GM21825 (cell line): ENCODE results near the gene NUP210L.
"Not testable (repeated sequence)": the region's sequence is repeated elsewhere in the genome, so short reads cannot be mapped to it uniquely, and the experiment has no call there.

Experiments used
- ATAC-seq: cut with Tn5 transposase; IDR thresholded peaks from one replicate; pipeline ENCODE4 v1.9.1; 2021; ENCODE audit warnings: mild to moderate bottlenecking, moderate library complexity; ENCODE audit not compliant: unreplicated experiment

The NUP210L gene

DNA sequence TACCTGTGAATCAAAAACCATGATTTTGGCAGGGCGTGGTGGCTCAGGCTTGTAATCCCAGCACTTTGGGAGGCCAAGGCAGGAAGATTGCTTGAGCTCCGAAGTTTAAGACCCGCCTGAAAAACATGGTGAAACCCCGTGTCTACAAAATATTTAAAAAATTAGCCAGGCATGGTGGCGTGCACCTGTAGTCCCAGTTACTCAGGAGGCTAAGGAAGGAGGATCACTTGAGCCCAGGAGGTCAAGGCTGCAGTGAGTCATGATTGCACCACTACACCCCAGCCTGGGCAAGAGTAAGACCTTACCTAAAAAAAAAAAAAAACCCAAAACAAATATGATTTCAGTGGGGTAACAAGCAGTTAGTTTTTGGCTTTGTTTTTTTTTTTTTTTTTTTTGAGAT is 54.7 kb downstream of the NUP210L start:
- ATAC-seq, result not testable (repeated sequence)

DNA sequence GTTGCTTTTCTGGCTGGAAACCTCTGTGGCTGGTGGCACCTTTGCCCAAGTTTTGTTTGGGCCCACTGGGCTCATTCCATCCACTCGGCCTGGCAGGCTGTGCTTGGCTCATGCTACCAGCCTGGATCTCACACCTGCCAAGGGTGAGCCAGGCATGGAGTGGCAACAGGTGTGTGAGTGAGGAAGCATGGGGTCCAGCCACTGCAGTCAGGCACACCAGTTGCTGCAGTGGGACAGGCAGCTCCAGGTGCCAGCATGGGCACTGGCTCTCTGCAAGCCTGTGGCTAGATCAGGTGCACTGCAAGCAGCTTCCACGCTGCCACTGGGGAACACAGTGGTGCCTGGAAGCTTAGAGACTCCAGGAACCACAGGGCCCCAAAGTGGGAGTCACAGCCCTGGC is 57.0 kb downstream of the NUP210L start:
- no peak for ATAC-seq

DNA sequence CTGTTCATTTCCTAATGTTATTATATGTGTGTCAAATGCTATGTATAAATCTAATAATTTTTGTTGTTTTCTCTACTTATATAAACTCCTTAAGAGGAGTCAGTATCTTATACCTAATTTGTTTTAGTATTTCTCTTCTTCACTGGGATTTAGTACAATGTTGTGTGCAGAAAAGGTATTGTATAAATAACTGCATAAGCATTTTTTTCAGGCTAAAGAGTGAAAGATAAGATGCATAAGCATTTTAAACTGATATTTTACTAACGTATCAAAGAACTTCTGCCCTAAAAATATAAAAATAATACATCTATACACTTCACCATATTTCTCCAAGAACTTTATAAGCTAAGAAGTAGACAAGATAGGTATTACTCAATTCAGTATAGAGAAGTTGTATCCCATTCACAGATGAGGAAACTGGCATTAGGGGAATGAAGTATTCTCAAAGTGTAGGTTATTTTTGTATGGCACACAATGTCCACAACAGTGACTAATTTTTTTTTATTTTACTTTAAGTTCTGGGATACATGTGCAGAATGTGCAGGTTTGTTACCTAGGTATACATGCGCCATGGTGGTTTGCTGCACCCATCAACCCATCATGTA is 59.3 kb downstream of the NUP210L start:
- ATAC-seq, result no peak

DNA sequence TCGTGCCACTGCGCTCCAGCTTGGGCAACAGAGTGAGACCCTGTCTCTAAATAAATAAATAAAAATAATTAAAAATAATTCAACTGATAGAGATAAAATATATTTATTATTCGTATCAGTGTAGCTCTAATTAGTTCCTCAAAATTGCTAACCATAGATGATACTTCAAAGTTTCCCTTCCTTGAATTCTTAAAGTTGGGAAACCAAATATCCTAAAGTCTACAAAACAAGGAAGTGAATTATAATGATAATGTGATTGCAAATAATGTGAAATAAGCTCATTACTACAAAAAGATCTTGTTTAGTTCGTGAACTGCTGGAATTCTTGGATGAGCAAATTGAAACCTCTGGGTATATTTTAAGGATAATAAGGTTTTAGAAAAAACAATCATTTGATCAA is 60.5 kb downstream of the NUP210L start:
- no peak for ATAC-seq

DNA sequence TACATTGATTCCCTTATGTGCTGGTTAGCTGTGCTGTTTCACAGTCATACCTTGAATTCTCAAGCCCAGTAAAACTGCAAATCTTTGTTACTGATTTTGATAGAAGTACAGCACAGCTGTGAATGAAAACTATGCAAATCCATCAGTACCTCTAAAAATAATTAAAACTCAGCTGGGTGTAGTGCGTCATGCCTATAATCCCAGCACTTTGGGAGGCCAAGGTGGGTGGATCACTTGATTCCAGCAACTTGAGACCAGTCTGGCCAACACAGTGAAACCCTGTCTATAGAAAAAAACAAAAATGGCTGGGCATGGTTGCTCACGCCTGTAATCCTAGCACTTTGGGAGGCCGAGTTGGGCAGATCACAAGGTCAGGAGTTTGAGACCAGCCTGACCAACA is 61.2 kb downstream of the NUP210L start:
- ATAC-seq, result no peak

DNA sequence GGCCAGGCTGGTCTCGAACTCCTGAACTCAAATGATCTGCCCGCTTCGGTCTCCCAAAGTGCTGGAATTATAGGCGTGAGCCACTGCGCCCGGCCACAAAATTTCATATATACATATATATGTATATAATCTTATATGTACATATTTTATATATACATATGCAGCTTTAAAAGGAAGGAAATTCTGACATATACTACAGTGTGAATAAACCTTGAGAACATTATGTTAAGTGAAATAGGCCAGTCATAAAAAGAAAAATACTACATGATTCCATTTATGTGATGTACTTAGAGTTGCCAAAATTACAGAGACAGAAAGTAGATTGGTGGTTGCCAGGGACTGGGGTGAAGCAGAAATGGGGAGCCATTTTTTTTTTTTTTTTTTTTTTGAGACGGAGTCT is 63.2 kb downstream of the NUP210L start:
- ATAC-seq, result no peak

DNA sequence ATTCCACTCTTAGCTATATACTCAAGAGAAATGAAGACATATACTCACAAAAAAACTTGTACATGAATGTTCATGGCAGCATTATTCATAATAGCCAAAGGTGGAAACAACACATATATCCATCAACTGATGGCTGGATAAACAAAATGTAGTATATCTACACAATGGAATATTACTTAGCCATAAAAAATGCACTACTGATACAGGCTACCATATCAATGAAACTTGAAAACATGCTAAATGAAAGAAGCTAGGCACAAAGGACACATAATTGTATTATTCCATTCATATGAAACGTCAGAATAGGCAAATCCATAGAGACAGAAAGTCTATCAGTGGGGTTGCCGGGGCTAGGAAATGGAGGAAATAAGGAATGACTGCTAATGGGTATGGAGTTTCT is 67.3 kb downstream of the NUP210L start:
- no peak for ATAC-seq

DNA sequence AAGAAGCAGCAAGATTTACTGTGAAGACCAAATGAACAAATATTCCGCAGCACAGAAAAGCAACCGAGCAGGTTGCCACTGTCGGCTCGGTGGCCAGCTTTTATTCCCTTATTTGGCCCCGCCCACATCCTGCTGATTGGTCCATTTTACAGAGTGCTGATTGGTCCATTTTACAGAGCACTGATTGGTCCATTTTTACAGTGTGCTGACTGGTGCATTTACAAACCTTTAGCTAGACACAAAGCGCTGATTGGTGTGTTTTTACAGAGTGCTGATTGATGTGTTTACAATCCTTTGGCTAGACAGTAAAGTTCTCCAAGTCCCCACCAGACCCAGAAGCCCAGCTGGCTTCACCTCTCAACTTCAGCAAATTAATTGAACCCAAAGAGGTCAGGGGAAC is 71.8 kb downstream of the NUP210L start:
- ATAC-seq, result not testable (repeated sequence)

DNA sequence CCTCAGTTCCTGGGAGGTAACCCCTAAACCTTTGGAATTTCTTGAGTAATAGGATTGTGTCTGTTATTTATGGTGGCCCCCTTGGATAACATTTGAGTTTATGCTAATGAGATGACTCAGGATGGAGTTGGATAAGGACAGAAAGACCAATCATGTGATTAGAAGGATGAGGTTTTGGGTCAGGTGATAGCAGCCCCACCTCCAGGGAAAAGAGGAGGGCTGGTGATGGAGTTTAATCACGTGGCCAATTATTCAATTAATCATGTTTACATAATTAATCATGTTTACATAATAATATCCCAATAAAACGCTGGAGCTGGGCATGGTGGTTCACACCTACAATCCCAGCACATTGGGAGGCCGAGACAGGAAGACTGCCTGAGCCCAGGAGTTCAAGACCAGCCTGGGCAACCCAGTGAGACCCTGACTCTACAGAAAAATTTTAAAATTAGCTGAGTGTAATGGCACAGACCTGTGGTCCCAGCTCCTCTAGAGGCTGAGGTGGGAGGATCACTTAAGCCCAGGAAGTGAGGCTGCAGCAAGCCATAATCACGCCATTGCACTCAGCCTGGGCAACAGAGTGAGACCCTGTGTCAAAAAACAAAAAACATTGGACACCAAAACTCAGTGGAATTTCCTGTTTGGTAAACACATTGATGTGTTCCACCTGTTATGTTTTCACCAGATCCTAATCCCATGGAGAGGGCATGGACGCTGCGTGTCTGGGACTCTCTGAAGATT is 73.3 kb downstream of the NUP210L start:
- ATAC-seq, result no peak

DNA sequence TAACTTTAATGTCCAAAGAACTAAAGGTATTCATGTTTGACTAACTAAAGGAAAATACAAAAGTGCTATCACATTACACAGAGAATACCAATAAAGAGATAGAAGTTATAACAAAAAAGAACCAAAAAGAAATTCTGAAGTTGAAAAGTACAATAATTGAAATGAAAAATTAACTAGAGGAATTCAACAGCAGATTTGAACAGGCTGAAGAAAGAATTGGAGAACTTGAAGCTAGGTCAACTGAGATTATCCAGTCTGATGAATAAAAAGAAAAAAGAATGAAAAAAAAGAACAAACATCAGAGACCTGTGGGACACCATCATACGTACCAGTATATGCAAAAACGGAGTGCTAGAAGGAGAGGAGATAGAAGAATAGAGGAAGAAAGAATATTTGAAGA is 78.5 kb downstream of the NUP210L start:
- no peak for ATAC-seq

DNA sequence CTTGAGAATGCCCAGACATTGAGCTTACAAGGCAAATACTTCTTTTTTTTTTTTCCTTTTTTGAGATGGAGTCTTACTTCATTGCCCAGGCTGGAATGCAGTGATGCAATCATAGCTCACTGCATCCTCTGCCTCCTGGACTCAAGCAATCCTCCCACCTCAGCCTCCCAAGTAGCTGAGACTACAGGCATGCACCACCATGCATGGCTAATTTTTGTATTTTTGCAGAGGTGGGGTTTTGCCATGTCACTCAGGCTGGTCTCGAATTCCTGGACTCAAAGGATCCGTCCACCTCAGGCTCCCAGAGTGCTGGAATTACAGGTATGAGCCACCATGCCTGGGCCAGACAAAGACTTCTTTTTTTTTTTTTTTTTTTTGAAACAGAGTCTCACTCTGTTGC is 79.1 kb downstream of the NUP210L start:
- no peak for ATAC-seq

DNA sequence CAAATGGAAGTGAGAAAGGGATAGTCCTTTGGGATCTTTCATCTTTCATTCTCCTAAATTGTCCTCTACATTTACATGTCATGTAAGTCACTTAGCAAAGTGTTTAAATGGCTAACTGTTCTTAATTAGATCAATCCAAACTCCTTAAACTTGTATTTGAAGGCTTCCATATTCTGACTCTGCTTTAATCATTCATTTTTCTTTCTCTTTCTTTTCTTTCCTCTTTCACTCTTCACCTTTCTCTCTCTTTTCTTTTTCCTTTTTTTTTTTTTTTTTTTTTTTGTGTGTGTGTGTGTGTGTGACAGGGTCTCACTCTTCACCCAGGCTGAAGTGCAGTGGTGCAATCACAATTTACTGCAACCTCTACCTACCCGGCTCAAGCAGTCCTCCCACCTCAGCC is 92.6 kb downstream of the NUP210L start:
- no peak for ATAC-seq

DNA sequence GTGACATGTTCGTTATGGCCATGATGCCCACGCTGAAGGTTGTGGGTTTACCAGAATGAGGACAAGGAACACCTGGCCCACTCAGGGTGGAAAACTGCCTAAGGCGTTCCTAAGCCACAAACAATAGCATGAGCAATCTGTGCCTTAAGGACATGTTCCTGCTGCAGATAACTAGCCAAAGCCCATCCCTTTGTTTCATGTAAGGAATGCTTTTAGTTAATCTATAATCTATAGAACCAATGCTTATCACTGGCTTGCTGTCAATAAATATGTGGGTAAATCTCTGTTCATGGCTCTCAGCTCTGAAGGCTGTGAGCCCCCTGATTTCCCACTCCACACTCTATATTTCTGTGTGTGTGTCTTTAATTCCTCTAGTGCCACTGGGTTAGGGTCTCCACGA is 107.4 kb downstream of the NUP210L start:
- not testable (repeated sequence) for ATAC-seq

DNA sequence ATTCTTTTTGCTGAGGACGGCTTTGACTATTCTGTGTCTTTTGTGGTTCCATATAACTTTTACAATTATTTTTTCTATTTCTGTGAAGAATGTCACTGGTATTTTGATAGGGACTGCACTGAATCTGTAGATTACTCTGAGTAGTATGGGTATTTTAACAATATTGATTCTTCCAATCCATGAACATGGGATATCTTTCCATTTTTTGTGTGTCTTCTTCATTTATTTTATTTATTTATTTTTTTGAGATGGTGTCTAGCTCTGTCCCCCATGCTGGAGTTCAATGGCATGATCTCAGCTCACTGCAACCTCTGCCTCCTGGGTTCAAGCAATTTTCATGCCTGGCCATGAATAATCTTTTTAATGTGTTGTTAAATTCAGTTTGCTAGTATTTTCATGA is 121.2 kb downstream of the NUP210L start:
- not testable (repeated sequence) for ATAC-seq

DNA sequence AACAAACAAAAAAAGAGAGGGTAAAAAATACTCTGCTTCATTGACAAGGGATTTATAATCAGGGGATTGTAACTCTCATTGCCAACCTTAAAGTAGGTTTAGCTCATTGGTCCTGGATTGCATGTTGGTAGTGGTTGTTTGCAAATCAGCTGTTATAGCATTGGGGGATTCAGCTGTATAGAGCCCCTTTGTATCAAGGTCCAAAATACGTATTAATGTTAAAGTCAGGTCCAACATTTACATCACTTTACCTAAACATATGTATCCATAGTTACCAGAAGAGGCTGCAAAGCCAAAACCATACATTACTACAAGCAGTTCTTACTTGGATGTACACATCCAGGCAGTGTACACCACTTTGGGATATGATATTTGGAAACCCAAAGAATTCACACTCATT is 134.9 kb downstream of the NUP210L start:
- ATAC-seq, result no peak

DNA sequence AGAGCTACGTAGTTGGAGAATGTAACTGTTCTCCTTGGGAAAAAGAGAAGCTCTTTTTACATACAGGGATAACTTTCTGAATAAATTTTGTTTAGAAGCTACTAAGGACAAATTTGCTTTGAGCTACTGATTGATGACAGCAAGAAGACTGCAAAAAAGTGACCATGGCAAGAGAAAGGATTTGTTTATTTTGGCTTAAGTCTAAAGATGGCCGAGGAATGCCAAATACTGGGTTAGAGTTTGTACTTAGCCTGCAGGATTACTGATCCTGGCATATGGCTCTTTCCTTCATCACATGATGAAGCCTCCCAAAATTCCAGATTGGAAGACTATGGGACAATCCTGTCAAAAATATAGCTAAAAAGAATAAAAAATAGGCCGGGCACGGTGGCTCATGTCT is 135.6 kb downstream of the NUP210L start:
- ATAC-seq, result no peak

DNA sequence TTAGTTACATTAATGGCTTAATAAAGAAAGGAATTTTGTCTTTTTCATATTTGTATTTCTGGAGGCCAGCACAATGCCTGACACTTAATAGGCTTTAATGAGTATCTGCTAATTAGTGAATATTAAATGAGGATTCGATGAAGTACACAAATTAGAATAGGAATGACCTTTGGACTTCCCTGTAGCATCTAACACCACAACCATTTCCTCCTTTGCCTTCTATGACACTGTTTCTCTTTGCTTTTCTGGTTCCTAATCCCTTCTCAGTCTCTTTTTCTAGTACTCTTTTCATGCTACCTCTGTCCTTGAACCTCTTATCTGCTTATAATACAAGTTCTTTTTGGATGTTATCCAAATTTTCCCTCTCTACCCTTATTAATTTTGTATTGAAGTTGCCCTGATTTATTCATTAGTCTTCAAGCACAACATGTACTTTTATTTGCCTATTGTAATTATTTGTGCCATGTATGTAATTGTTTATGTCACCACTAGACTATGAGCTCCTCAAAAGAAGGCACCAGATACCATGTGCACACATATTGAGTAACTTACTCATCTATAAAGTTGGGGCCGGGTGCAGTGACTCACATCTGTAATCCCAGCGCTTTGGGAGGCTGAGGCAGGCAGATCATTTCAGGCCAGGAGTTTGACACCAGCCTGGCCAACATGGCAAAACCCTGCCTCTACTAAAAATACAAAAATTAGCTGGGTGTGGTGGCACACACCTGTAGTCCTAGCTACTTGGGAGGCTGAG is 140.5 kb downstream of the NUP210L start:
- no peak for ATAC-seq

DNA sequence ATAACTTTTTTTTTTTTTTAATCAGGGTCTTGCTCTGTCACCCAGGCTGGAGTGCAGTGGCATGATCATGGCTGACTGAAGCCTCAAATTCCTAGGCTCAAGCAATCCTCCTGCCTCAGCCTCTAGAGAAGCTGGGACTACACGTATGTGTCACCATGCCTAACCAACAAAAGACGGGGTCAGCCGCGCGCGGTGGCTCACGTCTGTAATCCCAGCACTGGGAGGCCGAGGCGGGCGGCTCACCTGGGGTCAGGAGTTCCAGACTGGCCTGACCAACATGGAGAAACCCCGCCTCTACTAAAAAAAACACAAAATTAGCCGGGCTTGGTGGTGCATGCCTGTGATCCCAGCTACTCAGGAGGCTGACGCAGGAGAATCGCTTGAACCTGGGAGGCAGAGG is 142.3 kb downstream of the NUP210L start:
- ATAC-seq, result not testable (repeated sequence)

DNA sequence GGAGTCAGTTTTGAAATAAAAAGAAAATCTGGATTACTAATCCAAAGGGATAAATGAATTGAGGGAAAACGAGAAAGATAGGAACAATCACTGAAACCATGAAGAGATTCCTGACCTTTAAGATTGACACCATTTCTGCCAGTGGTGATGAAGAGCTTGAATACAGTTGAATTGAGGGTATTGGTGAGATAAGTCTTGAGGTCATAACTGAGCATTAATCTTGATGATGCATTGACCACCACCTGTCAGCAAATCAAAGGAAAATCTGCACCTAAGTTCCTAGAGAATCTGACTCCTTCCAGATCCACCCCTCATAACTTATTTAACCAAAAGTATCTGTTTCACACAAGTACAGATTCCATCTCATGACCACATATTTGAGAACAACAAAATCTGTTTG is 142.7 kb downstream of the NUP210L start:
- ATAC-seq, result no peak

DNA sequence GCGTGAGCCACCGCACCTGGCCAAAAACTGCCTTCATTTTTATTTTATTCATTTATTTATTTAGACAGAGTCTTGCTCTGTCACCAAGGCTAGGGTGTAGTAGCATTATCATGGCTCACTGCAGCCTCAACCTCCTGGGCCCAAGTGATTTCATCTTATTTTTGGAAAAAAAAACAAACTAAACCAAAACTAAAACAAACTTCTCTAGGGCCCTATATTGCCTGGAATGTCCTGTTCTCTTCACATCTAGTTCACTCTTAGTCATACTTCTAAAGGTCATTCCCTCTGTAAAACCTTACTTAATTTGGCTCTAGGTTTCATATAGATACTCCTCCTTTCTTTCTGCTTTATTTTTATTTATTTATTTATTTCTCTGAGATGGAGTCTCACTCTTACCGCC is 148.7 kb downstream of the NUP210L start:
- no peak for ATAC-seq

DNA sequence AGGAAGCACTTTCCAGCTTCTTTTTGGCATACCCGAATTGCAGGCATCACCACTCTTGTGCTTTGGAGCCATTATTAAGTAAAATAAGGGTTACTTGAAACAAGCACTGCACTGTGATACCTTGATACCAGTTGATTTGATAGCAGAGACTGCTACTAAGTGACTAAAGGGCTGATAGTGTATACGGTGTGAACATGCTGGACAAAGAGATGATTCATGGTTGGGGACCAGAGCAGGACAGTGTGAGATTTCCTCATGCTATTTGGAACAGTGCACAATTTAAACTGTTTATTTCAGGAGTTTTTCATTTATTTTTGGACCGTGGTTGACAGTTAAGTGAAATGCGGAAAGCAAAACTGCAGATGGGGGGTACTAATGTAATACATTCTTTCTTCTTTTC is 154.5 kb downstream of the NUP210L start:
- no peak for ATAC-seq

DNA sequence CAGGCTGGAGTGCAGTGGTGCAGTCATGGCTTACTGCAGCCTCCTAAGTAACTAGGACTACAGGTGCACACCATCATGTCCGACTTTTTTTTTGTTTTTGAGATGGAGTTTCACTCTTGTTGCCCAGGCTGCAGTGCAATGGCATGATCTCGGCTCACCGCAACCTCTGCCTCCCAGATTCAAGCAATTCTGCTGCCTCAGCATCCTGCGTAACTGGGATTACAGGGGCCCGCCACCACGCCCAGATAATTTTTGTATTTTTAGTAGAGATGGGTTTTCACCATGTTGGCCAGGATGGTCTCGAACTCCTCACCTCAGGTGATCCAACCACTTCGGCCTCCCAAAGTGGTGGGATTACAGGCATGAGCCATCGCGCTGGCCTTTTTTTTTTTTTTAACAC is 158.0 kb downstream of the NUP210L start:
- ATAC-seq, result not testable (repeated sequence)
